Measurements from ENCODE around the gene SPCS2.
"Not testable (repeated sequence)": the region's sequence is repeated elsewhere in the genome, so short reads cannot be mapped to it uniquely, and the experiment has no call there.

The SPCS2 gene

GRCh38 chr11:75014129-75014528, 65.1 kb downstream of the SPCS2 start:
- no peak for DNase-seq (ENCODE audit: extremely low read depth, insufficient read length)
- Histone ChIP-seq H3K4me3 (replicated peaks; ENCODE audit: low read depth, low read length) (no peak overlapping the region), H3K27me3 (replicated peaks; ENCODE audit: control insufficient read depth, insufficient read depth, low read length) (no peaks in the 10 kb centered on the region), H3K36me3 (ENCODE audit: control insufficient read depth, insufficient read depth, low read length) (peaks cover 18% of the 10 kb centered on the region)
- no peak for TF ChIP-seq CTCF (IDR thresholded peaks at IDR 0.05; ENCODE audit: insufficient read depth, low read length, poor library complexity, severe bottlenecking)

- H3K36me3 ChIP-seq (ENCODE audit: control insufficient read depth, insufficient read depth, low read length); H3K4me3 ChIP-seq (replicated peaks; ENCODE audit: low read depth, low read length); H3K27me3 ChIP-seq (replicated peaks; ENCODE audit: control insufficient read depth, insufficient read depth, low read length); DNase-seq (ENCODE audit: extremely low read depth, insufficient read length): not testable (repeated sequence)
Observed at GRCh38 chr11:75019200-75019599, 70.1 kb downstream of the SPCS2 start.

DNA sequence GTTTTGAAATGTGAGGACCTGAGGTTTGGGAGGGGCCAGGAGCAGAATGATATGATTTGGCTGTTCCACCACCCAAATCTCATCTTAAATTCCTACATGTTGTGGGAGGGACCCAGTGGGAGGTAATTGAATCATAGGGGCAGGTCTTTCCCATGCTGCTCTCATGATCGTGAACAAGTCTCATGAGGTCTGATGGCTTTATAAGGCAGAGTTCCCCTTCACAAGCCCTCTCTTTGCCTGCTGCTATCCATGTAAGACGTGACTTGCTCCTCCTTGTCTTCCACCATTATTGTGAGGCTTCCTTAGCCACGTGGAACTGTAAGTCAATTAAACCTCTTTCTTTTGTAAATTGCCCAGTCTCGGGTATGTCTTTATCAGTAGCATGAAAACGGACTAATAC, 71.3 kb downstream of the SPCS2 start:
- not testable (repeated sequence) for DNase-seq (ENCODE audit: extremely low read depth, insufficient read length); H3K27me3 ChIP-seq (replicated peaks; ENCODE audit: control insufficient read depth, insufficient read depth, low read length); H3K4me3 ChIP-seq (replicated peaks; ENCODE audit: low read depth, low read length); H3K36me3 ChIP-seq (ENCODE audit: control insufficient read depth, insufficient read depth, low read length)

- no peaks in the 10 kb centered on the region for H3K27me3 ChIP-seq (replicated peaks; ENCODE audit: control insufficient read depth, insufficient read depth, low read length)
- no peak for TF ChIP-seq CTCF (IDR thresholded peaks at IDR 0.05; ENCODE audit: insufficient read depth, low read length, poor library complexity, severe bottlenecking)
- H3K36me3 ChIP-seq (ENCODE audit: control insufficient read depth, insufficient read depth, low read length), result no peaks in the 10 kb centered on the region; the same call in 1 of the 2 replicates
- DNase-seq (ENCODE audit: extremely low read depth, insufficient read length), result no peak
- no peak overlapping the region for H3K4me3 ChIP-seq (replicated peaks; ENCODE audit: low read depth, low read length)
Observed at GRCh38 chr11:75022296-75022695, 73.2 kb downstream of the SPCS2 start.

DNA sequence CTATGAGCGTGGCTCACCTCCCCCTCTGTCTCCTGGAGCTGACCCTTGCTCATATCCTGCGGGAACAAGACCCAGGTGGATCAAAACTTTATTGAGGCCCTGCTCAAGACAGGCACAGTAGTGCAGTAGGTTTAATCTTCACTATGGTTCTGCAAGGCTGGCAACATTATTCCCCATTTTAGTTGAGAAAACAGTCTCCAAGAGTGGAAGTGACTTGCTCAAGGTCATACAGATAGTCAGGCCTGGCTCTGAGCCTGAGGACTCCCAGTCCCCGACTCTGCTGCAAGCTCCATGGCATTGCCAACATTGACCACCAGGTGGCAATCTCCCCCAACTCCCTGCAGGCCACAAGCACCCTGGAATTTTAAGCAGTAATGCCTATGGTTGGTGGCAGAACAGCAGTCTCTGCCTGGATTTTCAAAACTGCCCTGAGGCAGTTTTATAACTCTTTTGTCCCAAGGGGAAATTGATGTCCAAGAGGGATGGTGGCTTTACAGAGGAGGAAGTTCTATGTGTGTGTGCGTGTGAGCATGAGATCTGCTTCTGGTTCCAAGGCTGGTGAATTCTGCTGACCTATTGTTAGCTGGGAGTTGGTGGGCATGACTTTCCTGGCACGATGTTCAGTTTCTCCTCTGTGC, 73.8 kb downstream of the SPCS2 start:
- no peaks in the 10 kb centered on the region for H3K36me3 ChIP-seq (ENCODE audit: control insufficient read depth, insufficient read depth, low read length)
- TF ChIP-seq CTCF (IDR thresholded peaks at IDR 0.05; ENCODE audit: insufficient read depth, low read length, poor library complexity, severe bottlenecking), result peak; percentile 97
- no peaks in the 10 kb centered on the region for H3K27me3 ChIP-seq (replicated peaks; ENCODE audit: control insufficient read depth, insufficient read depth, low read length)
- DNase-seq (ENCODE audit: extremely low read depth, insufficient read length), result peak; percentile 40
- no peak overlapping the region for H3K4me3 ChIP-seq (replicated peaks; ENCODE audit: low read depth, low read length)

GRCh38 chr11:75023446-75024067, 74.5 kb downstream of the SPCS2 start:
- no peak for DNase-seq (ENCODE audit: extremely low read depth, insufficient read length)
- Histone ChIP-seq H3K36me3 (ENCODE audit: control insufficient read depth, insufficient read depth, low read length) (no peaks in the 10 kb centered on the region), H3K27me3 (replicated peaks; ENCODE audit: control insufficient read depth, insufficient read depth, low read length) (no peaks in the 10 kb centered on the region), H3K4me3 (replicated peaks; ENCODE audit: low read depth, low read length) (no peak overlapping the region)
- no peak for TF ChIP-seq CTCF (IDR thresholded peaks at IDR 0.05; ENCODE audit: insufficient read depth, low read length, poor library complexity, severe bottlenecking)

DNA sequence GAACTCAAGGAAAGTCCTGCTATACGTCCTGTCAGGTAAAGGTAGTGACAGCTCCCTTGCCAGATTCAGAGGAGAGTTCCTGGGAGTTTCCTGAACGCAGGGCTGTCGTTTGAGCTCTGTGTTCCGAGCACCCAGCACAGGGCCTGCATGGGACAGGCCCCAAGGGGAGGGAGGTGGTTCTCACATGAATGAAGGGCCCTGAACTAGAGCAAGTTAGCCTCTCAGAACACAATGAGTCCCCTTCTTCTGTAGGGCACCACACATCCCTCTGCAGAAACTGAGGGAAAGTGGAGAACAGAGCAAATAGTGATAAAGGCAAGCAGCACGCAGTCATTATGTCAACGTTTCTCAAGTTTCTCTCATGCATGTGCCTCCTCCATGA, 75.0 kb downstream of the SPCS2 start:
- Histone ChIP-seq H3K4me3 (replicated peaks; ENCODE audit: low read depth, low read length) (no peak overlapping the region), H3K36me3 (ENCODE audit: control insufficient read depth, insufficient read depth, low read length) (no peaks in the 10 kb centered on the region), H3K27me3 (replicated peaks; ENCODE audit: control insufficient read depth, insufficient read depth, low read length) (no peaks in the 10 kb centered on the region)
- no peak for DNase-seq (ENCODE audit: extremely low read depth, insufficient read length)
- no peak for TF ChIP-seq CTCF (IDR thresholded peaks at IDR 0.05; ENCODE audit: insufficient read depth, low read length, poor library complexity, severe bottlenecking)
